Measurements from ENCODE around the gene MSN. TPM values are rescaled to one million over a fixed set of nuclear protein-coding genes. Genes with fewer than 3 reads are reported as not detected.

Gene MSN
- total RNA-seq, 6 donors from 2014 or later, result 160 to 508 (median 380) TPM

DNA sequence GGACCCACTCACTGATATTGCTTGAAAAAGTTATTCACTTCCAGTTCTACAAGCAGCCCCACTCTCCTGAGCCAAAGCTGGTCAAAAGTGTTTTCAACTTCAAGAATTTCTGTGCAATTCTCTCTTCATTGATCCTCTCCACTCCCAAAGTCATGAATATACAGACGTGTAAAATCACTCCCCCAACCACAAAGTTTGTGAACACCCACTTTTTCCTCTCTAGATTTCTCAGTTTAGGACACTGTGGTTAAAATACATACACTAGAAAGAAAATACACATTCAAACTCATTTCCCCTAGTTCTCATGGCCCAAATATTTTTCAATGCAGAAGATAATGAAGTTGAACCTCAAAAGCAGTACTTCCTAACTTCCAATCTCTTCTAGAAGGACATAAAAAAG lies 116.3 kb downstream of the MSN start:
- no peaks in the 10 kb centered on the region for H3K36me3 ChIP-seq
- H3K27ac ChIP-seq, result no peak overlapping the region
- WGBS, 2 donors, result 76 to 85% methylated on average over 1 of the region's 1 CpG
- no peak for DNase-seq
- H3K4me3 ChIP-seq, result no peak overlapping the region
- TF ChIP-seq POLR2A (IDR thresholded peaks at IDR 0.05) (no peak), EP300 (IDR thresholded peaks at IDR 0.05) (no peak)
- TF ChIP-seq, protein P1, sequence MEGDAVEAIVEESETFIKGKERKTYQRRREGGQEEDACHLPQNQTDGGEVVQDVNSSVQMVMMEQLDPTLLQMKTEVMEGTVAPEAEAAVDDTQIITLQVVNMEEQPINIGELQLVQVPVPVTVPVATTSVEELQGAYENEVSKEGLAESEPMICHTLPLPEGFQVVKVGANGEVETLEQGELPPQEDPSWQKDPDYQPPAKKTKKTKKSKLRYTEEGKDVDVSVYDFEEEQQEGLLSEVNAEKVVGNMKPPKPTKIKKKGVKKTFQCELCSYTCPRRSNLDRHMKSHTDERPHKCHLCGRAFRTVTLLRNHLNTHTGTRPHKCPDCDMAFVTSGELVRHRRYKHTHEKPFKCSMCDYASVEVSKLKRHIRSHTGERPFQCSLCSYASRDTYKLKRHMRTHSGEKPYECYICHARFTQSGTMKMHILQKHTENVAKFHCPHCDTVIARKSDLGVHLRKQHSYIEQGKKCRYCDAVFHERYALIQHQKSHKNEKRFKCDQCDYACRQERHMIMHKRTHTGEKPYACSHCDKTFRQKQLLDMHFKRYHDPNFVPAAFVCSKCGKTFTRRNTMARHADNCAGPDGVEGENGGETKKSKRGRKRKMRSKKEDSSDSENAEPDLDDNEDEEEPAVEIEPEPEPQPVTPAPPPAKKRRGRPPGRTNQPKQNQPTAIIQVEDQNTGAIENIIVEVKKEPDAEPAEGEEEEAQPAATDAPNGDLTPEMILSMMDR (IDR thresholded peaks at IDR 0.05), result no peak
- no peaks in the 10 kb centered on the region for H3K27me3 ChIP-seq
- H3K9me3 ChIP-seq, result no peaks in the 10 kb centered on the region
- no peaks in the 10 kb centered on the region for H3K4me1 ChIP-seq
- ATAC-seq (ENCODE audit: low FRiP score in 2 of 2), result no peak

Other genes starting within 250 kb of the MSN start
- 10 to 100 TPM; 16.9 to 36.7 (median 25.7) TPM for gene LAS1L, start 132.9 kb upstream of the MSN start, total RNA-seq